ENCODE measurements around the gene KIF1B.

KIF1B gene

GRCh38 chr1:10193288-10193687, 17.1 kb upstream of the KIF1B start:
- H3K4me3 ChIP-seq (ENCODE audit: low read depth, low read length), result no peak overlapping the region
- CTCF ChIA-PET, result interaction anchor here (0.6 to 1.9 kb wide), 3 partner anchors 17 to 250 kb away, joined by 3 to 7 read pairs (median 3); partner anchors contain the start of genes KIF1B, LZIC and NMNAT1
- POLR2A ChIA-PET, result no interaction called here
- H3K36me3 ChIP-seq (ENCODE audit: control insufficient read depth in 2 of 2, insufficient read depth in 1 of 2, low read length in 2 of 2), result no peaks in the 10 kb centered on the region
- no peak overlapping the region for H3K27ac ChIP-seq (ENCODE audit: extremely low read depth, low read depth, low read length)
- no peaks in the 10 kb centered on the region for H3K4me1 ChIP-seq (ENCODE audit: control insufficient read depth, insufficient read depth, low read length)
- H3K9me3 ChIP-seq (ENCODE audit: control insufficient read depth, insufficient read depth, low read depth, low read length), result no peaks in the 10 kb centered on the region
- TF ChIP-seq, protein P1, sequence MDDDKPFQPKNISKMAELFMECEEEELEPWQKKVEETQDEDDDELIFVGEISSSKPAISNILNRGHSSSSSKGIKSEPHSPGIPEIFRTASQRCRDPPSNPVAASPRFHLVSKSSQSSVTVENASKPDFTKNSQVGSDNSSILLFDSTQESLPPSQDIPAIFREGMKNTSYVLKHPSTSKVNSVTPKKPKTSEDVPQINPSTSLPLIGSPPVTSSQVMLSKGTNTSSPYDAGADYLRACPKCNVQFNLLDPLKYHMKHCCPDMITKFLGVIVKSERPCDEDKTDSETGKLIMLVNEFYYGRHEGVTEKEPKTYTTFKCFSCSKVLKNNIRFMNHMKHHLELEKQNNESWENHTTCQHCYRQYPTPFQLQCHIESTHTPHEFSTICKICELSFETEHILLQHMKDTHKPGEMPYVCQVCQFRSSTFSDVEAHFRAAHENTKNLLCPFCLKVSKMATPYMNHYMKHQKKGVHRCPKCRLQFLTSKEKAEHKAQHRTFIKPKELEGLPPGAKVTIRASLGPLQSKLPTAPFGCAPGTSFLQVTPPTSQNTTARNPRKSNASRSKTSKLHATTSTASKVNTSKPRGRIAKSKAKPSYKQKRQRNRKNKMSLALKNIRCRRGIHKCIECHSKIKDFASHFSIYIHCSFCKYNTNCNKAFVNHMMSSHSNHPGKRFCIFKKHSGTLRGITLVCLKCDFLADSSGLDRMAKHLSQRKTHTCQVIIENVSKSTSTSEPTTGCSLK (tag by site-specific recombination; IDR thresholded peaks at IDR 0.05), result no peak
- no peak for TF ChIP-seq TSHZ1 (tag by site-specific recombination; IDR thresholded peaks at IDR 0.05; ENCODE audit: borderline replicate concordance)

- ChIA-PET CTCF (no interaction called here), POLR2A (interaction anchor here (0.6 to 0.7 kb wide), 2 partner anchors 40 to 204 kb away, joined by 3 read pairs; no protein-coding TSS in a partner anchor)
- Histone ChIP-seq H3K27ac (ENCODE audit: extremely low read depth, low read depth, low read length) (no peak overlapping the region), H3K9me3 (ENCODE audit: control insufficient read depth, insufficient read depth, low read depth, low read length) (no peaks in the 10 kb centered on the region), H3K4me3 (ENCODE audit: low read depth, low read length) (no peak overlapping the region), H3K4me1 (ENCODE audit: control insufficient read depth, insufficient read depth, low read length) (no peaks in the 10 kb centered on the region), H3K36me3 (ENCODE audit: control insufficient read depth in 2 of 2, insufficient read depth in 1 of 2, low read length in 2 of 2) (no peaks in the 10 kb centered on the region)
- TF ChIP-seq KLF10 (tag by site-specific recombination; IDR thresholded peaks at IDR 0.05), result no peak
- no peak for TF ChIP-seq ZNF214 (tag by site-specific recombination; IDR thresholded peaks at IDR 0.05; ENCODE audit: borderline replicate concordance)
- TF ChIP-seq CTCF (tag by site-specific recombination; IDR thresholded peaks at IDR 0.05), result no peak
- no peak for TF ChIP-seq SP3 (tag by site-specific recombination; IDR thresholded peaks at IDR 0.05)
- no peak for TF ChIP-seq ZNF239 (tag by site-specific recombination; IDR thresholded peaks at IDR 0.05)
- TF ChIP-seq BCL11A (tag by site-specific recombination; IDR thresholded peaks at IDR 0.05; ENCODE audit: low read depth), result no peak
- no peak for TF ChIP-seq ZNF324 (tag by site-specific recombination; IDR thresholded peaks at IDR 0.05)
- TF ChIP-seq IKZF3 (tag by site-specific recombination; IDR thresholded peaks at IDR 0.05), result no peak
- TF ChIP-seq ZNF701 (tag by site-specific recombination; IDR thresholded peaks at IDR 0.05), result no peak
- TF ChIP-seq TSHZ1 (tag by site-specific recombination; IDR thresholded peaks at IDR 0.05; ENCODE audit: borderline replicate concordance), result no peak
- no peak for TF ChIP-seq ZNF792 (tag by site-specific recombination; IDR thresholded peaks at IDR 0.05)
- TF ChIP-seq, protein P2, sequence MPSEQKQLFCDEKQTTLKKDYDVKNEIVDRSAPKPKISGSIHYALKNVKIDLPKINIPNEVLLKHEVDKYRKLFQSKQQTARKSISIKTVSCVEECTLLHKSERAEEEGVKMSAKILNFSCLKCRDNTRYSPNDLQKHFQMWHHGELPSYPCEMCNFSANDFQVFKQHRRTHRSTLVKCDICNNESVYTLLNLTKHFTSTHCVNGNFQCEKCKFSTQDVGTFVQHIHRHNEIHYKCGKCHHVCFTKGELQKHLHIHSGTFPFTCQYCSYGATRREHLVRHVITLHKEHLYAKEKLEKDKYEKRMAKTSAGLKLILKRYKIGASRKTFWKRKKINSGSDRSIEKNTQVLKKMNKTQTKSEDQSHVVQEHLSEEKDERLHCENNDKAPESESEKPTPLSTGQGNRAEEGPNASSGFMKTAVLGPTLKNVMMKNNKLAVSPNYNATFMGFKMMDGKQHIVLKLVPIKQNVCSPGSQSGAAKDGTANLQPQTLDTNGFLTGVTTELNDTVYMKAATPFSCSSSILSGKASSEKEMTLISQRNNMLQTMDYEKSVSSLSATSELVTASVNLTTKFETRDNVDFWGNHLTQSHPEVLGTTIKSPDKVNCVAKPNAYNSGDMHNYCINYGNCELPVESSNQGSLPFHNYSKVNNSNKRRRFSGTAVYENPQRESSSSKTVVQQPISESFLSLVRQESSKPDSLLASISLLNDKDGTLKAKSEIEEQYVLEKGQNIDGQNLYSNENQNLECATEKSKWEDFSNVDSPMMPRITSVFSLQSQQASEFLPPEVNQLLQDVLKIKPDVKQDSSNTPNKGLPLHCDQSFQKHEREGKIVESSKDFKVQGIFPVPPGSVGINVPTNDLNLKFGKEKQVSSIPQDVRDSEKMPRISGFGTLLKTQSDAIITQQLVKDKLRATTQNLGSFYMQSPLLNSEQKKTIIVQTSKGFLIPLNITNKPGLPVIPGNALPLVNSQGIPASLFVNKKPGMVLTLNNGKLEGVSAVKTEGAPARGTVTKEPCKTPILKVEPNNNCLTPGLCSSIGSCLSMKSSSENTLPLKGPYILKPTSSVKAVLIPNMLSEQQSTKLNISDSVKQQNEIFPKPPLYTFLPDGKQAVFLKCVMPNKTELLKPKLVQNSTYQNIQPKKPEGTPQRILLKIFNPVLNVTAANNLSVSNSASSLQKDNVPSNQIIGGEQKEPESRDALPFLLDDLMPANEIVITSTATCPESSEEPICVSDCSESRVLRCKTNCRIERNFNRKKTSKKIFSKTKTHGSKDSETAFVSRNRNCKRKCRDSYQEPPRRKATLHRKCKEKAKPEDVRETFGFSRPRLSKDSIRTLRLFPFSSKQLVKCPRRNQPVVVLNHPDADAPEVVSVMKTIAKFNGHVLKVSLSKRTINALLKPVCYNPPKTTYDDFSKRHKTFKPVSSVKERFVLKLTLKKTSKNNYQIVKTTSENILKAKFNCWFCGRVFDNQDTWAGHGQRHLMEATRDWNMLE (tag by site-specific recombination; conservative IDR thresholded peaks at IDR 0.05; ENCODE audit: low read depth), result no peak
- no peak for TF ChIP-seq ZNF221 (tag by site-specific recombination; IDR thresholded peaks at IDR 0.05; ENCODE audit: borderline replicate concordance)
- TF ChIP-seq ZNF184 (tag by site-specific recombination; IDR thresholded peaks at IDR 0.05), result no peak
- no peak for TF ChIP-seq ZNF48 (tag by site-specific recombination; IDR thresholded peaks at IDR 0.05)
Measured at GRCh38 chr1:10195570-10195969, 14.8 kb upstream of the KIF1B start.
